K562 (cell line): Measurements from ENCODE around the gene PPM1D.

Experiments used
- TRIM28 ChIP-seq: fragments of 450-650 bp; IDR thresholded peaks from 2 replicates; pipeline ENCODE4 v1.6.1; 2017
- TF ChIP-seq, protein P1 (sequence below): IDR thresholded peaks from 2 replicates; pipeline ENCODE4 v1.6.1; 2014; ENCODE audit warnings: antibody characterized with exemption
- TF ChIP-seq, protein P2 (sequence below), 2 experiments: fragments of 450-650 bp; IDR thresholded peaks; 2 replicates each; pipeline ENCODE4 v1.6.1; 2016

DNA sequence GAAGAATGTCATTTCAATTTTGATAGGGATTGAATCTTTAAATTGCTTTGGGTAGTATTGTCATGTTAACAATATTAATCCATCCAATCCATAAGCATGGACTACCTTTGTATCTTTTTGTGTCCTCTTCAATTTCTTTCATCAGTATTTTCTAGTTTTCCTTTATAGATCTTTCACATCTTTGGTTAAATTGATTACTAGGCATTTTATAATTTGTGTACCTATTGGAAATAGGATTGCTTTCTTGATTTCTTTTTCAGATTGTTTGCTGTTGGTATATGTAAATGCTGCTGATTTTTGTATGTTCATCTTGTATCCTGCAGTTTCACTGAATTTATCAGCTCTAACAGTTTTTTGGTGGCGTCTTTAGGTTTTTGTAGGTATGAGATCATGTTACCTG lies 53.6 kb downstream of the PPM1D start:
- TF ChIP-seq, protein P1, sequence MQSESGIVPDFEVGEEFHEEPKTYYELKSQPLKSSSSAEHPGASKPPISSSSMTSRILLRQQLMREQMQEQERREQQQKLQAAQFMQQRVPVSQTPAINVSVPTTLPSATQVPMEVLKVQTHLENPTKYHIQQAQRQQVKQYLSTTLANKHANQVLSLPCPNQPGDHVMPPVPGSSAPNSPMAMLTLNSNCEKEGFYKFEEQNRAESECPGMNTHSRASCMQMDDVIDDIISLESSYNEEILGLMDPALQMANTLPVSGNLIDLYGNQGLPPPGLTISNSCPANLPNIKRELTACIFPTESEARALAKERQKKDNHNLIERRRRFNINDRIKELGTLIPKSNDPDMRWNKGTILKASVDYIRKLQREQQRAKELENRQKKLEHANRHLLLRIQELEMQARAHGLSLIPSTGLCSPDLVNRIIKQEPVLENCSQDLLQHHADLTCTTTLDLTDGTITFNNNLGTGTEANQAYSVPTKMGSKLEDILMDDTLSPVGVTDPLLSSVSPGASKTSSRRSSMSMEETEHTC, result no peak
- no peak for TF ChIP-seq TRIM28
- TF ChIP-seq, protein P2, sequence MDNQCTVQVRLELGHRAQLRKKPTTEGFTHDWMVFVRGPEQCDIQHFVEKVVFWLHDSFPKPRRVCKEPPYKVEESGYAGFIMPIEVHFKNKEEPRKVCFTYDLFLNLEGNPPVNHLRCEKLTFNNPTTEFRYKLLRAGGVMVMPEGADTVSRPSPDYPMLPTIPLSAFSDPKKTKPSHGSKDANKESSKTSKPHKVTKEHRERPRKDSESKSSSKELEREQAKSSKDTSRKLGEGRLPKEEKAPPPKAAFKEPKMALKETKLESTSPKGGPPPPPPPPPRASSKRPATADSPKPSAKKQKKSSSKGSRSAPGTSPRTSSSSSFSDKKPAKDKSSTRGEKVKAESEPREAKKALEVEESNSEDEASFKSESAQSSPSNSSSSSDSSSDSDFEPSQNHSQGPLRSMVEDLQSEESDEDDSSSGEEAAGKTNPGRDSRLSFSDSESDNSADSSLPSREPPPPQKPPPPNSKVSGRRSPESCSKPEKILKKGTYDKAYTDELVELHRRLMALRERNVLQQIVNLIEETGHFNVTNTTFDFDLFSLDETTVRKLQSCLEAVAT (IDR thresholded peaks at IDR 0.05), result no peak
